SIG-M5 (cell line): ENCODE data around the gene PTK6.

Experiments used
- DNase-seq: peaks from one replicate; lab custom pipeline; 2025; lab: John Stamatoyannopoulos, UW

PTK6 gene

DNA sequence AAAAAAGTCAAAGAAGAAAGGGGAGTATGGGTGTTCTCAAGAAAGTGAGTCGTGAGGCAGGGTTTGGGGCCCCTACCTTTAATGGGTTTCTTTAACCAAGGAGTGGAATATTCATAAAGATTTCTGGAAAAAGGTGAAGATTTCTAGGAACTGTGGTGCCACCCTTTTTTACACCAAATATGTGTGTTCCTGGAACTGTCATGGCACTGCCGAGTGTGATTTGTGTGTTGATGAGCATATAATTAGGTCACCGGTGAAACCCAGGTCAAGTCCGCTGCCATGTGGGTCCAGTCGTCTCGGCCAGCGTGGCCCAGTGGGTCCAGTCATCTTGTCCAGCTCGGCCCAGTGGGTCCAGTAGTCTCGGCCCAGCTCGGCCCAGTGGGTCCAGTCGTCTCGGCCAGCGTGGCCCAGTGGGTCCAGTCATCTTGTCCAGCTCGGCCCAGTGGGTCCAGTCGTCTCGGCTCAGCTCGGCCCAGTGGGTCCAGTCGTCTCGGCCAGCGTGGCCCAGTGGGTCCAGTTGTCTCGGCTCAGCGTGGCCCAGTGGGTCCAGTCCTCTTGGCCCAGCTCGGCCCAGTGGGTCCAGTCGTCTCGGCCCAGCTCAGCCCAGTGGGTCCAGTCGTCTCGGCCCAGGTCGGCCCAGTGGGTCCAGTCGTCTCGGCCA is 30.0 kb downstream of the PTK6 start:
- DNase-seq: no peak

DNA sequence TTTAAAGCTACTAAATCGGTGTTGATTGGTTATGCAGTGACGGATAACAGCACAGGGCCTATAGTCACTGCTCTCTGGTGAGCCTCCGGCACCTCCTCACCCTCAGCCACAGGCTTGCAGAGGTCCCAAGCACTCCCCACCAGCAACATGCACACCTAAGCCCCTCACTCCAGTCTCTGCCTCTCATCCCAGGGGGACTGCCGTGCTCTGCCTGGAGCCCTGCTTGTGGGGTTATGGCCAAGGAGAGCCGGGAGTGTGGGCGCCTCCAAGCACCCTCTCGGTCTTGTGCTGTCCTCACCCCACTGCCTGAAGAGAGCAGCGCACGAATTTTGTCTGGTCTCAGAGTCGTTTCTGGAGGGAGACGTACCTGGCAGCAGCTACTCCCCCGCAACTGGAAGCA is 31.5 kb downstream of the PTK6 start:
- DNase-seq: no peak

DNA sequence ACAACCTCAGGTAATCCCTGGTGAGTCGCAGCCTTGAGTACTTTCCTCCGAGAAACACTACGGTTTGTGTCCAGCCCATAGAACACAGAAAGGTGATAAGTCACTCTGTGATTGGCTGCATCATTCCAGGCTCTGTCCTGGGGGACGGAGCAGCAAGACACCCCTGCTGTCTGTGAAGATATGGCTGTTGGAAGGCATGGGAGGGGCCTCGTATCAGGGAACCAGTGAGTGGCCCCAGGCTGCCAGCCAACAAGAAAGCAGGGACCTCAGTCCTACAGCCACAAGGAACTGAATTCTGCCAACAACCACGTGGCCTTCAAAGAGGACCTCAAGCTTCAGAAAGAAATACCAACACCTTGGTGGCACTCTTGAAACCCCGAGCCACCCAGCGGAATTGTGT is 31.9 kb downstream of the PTK6 start:
- no peak for DNase-seq

DNA sequence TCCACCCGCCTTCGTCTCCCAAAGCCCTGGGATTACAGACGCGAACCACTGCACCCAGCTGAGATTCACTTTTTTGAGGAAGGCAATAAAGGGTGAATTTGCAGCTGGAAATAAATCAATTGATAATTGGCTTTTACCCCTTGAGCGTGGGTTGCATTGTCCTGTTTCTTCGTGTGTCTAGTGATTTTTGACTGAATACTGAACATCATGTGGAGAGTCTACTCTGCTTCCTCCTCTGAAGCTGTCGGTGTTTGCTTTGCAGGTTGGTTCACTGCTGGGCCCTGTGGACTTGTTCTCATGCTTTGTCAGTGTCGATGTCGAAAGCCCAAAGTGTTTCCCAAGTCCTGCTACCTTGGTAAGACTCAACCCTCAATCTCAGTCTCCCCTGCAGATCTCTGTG is 32.5 kb downstream of the PTK6 start:
- DNase-seq: no peak

DNA sequence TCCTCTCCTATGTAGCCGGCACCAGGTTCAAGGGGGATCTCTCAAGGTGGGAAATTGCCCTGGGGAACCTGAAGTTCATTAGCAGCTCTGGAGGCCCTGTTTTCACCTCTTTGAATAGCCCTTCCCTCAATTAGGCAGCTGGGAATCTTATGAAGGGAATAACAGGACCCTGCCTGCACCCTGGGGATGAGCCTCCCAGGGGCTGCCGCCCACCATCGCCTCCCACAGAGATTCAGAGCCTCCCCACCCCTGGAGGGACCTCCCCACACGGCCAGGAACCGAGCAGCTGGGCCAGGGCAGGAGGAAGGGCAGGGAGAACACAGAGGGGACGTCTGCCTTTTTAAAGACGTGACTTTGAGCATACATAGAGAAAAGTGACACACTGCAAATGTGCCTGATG is 33.7 kb downstream of the PTK6 start:
- no peak for DNase-seq

DNA sequence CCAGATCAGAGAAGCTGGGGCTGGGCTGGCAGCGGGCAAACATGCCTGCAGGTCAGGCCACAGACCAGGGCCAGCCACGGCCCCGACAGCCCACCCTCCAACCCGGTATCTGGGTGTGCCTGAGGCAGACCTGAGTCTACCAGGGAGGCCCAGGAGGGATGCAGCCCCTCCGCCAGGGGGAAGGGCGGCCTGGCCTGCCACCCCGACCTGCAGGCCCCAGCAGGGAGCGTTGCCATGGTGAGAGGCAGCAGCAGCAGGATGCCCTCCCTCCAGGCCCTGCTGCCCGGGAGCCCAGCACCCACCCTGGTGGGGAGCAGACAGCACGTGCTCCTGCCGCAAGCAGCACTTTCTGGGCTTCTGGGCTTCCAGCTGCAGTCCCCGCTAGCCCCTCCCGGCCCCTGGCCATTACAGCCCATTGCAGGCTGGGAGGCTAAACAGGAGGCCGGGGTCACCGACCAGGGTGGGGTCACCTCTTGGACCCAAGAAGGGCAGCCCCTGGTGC is 34.5 kb downstream of the PTK6 start:
- DNase-seq: no peak

DNA sequence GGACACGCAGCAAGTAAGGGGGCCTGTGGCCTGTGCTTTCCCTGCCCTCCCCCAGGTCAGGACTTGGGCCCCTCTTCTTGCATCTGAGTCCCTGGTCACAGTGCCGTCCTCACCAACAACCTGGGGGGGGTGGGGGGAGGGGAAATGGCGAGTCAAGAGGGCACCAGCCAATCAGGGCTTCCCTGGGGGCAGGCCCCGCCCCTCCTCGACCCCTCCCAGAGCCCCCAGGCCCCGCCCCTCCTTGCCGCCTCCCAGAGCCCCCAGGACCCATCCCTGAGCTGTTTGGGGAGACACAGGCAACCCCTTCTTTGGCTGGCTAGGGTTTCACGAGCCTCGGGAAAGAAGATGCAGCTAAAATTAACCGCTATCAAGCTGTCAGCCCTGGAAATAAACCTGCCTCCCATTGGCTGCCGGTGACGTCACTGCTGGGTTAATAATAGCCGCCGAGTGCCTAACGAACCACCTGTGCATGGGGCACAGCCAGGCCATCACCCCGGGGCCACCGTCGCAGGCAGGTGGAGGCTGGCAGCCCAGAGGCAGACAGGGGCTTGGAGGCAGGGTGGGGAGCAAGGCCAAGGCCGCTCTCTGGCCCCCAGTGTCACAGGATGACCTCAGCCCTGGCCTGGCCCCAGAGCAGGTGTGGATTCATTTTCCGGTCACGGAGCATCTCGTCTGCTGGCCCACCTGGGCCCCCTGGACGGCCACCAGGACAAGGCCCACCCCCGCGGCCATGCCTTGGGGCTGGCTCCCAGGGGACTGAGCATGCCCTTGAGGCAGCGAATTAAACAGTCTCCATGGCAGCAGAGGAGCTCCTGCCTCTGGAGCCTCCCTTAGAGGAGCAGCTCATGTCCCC is 35.1 kb downstream of the PTK6 start:
- DNase-seq: no peak

DNA sequence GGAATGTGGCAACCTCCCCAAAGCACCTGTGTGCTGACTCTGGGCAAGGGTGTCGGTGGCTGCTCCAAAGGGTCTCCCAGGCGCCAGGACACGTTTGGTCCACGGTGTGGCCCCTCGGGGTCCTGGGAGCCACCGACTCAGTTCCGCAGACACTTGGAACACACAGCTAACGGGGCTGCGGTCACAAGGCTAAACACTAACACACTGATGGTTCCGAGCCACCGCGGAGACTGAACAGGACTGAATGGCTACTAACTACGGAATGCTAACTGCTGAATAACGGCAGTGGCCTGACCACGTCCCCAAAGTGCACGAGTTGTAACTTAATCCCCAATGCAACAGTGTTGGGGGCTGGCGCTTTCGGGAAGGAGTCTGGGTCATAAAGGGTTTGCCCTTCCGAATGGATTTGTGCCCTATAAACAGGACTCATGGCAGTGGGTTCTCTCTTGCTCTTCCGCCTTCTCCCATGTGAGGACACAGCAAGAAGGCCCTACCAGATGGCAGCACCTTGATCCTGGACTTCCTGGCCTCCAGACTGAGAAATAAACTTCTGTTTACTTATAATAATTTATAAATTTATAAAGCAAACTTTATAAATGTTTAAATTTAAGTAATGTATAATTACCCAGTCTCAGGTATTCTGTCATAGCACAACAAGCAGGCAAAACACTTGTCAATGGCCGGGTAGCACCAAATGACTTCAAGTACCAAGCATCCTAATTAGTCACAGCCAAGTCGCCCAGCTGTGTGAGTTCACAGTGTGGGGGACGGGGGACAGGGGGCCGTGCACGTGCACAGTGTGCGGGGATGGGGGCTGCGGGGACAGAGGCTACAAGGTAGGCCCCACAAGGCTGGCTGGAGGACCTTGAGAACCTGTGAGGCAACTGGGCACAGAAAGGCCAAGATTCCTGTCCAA is 36.0 kb downstream of the PTK6 start:
- DNase-seq: no peak

DNA sequence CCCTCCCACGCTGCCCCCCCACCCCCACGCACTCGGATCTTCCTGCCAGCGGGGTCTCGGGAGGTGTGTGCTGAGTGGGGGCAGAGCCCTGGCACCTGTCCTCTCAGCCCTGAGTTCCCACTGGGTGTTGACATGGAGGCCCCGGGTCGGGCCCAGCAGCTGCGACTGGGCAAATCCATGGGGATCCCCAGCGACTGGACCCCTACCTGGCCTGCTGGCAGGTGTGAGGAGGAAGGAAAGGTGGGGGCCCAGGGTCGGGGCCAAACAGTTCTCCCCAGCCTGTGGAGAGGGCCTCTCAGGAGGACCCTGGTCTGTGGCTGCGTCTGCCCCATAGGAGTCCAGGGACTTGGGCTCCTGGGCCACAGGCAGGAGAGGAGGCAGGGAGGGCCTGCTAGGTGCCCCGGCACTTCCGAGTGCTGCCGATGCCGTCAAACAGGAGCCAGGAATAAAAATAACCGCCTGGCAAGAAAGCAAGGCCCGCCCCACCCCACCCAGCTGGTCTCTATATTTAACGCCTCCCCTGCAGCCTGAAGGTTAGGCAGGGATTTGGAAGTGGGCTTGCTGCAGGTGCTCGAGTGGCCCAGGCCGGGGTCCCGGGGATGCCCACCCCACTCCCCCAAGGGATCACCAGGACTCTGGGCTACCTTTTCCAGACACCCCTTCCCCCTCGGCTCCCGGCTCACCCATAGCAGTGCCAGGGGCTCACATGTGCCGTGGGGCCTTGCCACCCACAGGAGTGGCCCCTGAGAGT is 36.9 kb downstream of the PTK6 start:
- no peak for DNase-seq

DNA sequence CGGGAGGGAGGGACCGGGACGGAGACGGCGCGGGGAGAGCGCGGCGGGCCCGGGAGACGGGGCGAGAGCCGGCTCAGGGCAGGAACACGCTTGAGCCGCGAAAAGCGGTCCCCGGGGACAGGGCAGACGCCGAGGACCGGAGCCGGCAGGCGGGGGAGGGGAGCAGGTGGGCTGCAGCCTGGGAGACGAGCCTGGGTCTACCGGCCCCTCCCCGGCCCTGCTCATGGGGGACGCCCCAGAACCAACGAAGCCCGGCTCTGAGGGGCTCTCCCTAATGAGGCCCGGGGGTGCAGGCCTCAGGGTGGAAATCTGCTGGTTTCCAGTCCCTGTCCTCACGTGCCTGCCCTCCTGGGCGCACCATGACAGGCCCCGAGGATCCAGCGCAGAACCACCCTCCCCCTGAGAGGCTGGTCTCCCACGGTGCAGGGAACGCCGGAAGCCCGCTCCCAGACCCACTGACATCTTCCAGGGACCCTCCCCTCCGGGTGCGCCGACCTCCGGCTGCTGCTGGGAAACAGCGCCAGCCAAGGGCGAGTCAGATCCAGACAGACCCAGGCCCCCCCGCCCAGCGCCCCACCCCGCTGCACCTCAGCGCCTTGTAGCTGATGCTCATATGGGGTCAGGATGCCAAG is 37.7 kb downstream of the PTK6 start:
- DNase-seq: no peak

DNA sequence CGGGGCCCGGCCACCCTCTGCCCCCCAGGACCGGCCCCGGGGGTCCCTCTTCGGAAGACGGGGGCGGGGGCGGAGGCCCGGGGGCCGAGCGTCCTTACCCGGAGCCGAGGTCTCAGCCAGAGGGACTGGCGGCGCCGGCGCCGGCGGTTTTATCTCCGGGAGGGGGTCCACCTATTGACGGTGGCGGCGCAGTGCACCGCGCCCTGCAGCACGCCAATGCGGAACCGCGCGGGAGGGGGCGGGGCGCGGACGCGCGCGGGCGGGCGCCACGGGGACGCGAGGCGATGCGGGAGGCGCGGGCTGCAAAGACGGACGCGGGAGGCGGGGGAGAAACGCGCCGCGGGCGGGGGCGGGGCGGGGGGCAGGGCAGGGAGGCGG is 38.2 kb downstream of the PTK6 start, which contains the start of gene EEF1A2:
Gene EEF1A2 (minus strand): TSS at position 124 of the 378 bp plus-strand sequence. CDS start 1,320 bp downstream, outside the sequence.
- no peak for DNase-seq

DNA sequence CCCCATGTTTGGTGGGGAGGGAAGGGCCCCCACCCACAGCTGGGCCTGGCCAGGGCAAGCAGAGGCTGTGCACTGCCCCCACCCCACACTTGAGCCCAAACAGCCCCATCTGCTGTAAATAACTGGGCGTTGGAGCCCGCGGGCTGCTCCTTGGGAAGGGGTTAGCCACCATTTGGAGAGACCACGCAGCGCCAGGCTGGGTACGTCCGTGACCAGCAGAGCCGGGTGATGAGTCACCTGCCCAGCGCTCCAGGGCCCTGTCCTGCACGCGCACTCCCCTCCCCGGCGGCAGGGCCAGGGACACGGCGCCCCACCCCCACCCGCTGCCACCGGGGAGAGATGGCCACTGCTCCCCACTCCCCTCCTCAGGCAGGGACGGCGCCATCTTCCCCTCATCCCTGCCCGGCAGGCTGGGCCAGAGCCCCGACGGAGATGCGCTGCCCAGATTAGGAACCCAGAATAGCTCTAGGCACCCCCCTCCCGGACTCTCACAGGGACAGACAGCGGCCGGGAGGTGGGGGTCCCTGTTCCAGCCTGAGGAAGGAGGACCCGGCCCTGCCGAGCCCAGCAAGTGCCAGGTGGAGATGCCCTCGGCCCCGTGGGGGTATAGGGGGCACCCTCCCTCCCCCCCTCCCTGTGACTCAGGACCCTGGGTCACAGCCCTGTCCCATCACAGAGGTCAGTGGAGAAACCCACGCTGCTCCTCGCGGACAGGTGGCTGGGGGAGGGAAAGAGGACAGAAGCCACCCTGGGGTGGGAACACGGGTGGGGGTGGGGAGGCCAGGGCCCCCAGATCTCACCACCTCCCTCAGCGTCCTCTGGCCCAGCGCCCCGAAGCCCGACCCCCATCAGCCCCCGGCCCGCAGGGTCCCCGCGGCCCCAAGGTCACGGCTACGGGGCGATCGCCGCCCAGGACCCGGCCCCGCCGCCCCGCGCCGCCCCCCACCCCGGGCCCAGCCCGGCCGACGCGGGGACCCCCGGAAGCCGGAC is 38.9 kb downstream of the PTK6 start:
- DNase-seq: no peak

DNA sequence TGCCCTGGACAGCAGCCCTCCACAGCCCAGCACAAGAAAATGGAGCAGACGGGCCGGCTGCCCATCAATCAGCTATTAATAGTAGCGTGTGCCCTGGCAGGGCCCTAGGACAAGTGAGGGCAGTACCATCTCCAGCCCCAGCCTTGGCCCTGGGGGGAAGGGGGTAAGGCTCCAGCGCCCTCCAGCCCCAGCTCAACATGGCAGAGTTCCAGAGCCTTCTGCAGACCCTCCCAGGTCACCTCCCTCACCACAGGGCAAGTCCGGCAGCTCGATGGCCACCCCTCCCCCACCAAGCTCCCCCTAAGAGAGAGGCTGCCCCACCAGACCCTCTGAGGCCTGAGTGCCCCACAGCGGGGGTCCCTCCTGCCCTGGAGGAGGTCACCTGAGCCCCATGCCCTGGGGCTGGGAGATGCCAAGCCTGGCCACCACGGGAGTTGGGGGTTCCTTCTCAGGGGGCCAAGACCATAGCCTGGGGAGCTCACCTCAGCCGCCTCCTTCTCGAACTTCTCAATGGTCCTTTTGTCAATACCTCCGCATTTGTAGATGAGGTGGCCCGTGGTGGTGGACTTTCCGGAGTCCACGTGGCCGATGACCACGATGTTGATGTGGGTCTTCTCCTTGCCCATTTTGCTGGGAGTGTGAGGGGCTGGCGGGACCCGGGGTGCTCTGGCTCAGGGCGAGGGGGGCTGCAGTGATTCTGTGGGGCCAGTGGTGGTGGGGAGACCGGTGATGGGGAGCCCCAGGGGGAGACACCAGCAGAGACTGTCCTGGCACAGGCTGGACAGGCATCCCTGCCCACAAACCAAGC is 39.8 kb downstream of the PTK6 start:
- no peak for DNase-seq

DNA sequence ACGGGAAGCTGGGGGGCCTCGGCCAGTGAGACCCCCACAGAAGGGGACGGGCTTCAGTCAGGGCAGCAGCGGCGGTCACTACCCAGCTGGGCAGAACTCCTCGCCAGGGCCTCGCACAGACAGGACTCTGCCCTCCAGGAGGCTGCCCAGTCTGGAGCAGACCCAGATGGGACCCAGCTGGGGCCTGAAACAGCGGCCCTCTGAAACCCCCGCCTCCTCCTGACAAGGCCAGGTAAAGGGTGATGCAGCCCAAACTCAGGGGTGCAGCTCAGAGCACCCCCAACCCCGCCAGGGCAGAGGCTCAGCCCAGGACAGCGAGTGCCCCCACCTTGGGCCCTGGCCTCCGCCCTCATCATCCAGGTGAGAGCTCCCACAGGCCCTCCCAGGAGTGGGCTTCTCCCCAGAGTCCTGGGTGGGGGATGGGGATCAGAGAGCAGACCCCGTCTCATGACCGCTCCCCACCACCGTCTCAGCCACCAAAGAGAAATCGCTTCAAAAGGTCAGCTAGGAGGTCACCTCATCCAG is 40.5 kb downstream of the PTK6 start:
- DNase-seq: no peak

DNA sequence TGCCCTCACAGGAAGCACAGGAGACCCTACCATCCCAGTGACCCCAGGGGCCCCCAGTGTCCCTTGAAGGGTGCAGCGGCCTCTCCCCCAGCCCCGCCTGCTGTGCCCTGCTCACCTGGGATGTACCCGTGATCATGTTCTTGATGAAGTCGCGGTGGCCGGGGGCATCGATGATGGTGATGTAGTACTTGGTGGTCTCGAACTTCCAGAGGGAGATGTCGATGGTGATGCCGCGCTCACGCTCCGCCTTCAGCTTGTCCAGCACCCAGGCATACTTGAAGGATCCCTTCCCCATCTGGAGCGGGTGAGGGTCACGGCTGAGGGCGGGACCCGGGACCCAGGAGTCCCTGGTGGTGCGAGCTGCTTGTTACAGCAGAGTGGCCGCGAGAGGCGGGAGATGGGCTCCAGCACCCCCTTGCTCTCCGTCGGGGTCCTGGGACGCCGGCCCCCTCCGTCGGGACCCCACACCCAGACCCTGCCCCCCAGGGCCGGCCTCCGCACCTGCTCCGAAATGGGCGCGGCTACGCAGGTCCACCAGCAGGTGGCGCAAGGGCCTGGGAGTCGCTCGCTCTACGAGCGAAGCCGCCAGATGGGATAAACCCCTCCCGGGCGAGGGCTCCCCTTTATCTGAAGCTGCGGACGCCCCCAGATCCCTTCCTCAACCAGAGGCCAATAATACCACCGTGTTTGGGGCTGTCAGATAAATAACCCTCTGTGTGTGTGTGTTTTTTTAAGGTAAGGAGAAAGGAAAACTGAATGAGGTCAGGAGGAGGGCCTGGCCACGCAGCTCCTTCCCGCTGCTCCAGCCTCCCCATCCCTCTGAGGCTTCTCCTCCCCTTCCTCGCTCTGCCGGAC is 41.2 kb downstream of the PTK6 start:
- DNase-seq: no peak

DNA sequence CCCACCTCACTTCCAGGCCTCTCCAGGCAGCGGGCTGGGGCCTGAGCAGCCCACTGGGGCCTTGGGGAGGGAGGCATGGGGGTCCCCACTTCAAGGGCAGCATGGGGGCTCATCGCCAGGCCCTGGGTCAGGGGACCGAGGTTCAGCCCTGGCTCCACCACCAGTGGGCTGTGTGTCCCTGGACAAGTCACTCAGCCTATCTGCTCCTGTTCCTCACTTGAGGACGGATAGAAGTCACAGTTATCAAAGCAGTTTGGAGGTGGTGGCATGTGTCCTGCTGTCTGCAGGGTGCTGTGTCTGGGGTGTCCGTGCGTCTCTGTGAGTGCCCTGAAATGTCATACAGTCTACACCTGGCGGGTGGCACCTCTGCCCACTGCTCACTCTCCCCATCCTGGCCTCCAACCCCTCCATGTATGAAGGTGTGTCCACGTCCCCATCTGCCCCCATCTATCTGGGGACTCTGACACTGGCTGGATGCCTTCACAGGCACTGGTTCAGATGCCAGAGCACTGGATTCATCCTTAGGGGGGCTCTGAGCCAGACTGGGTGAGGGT is 41.9 kb downstream of the PTK6 start:
- DNase-seq: no peak

DNA sequence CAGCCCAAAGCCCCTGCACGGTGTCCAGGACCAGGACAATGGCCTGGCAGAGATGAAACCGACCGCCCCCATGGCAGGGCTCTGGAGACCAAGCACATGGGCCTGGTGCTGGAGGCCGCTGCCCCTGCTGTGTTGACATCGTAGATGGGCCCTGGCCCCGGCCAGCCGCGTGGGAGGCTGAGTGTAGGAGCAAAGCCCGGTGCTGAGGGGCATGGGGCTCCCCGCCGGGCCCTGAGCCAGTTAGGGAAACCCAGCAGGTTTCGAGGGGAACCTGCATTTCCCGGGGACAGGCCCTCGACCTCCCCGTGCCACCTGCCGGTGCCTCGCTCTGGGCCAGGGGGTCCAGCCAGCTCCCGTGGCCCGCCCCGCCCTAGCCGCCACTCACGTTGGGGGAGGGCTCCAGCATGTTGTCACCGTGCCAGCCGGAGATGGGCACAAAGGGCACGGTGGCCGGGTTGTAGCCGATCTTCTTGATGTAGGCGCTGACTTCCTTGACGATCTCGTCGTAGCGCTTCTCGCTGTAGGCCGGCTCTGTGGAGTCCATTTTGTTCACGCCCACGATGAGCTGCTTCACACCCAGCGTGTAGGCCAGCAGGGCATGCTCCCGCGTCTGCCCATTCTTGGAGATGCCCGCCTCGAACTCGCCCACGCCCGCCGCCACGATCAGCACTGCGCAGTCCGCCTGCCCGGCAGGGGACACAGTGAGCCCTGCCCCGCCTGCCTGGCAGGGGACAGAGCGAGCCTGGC is 42.6 kb downstream of the PTK6 start:
- no peak for DNase-seq
